GM19193 (cell line): ENCODE measurements around the gene TSHZ1.

Experiments used
- POLR2A ChIP-seq: IDR thresholded peaks from 4 replicates; pipeline ENCODE4 v1.6.1; 2011; ENCODE audit not compliant: insufficient read depth, insufficient read length; ENCODE audit errors: extremely low read depth

The TSHZ1 gene

GRCh38 chr18:75240433-75240832, 29.8 kb downstream of the TSHZ1 start:
- no peak for TF ChIP-seq POLR2A

GRCh38 chr18:75241705-75242104, 31.1 kb downstream of the TSHZ1 start:
- no peak for TF ChIP-seq POLR2A

GRCh38 chr18:75244351-75245313, 34.0 kb downstream of the TSHZ1 start:
- no peak for TF ChIP-seq POLR2A

GRCh38 chr18:75246721-75247610, 36.4 kb downstream of the TSHZ1 start:
- TF ChIP-seq POLR2A: no peak

GRCh38 chr18:75247611-75248421, 37.2 kb downstream of the TSHZ1 start:
- TF ChIP-seq POLR2A: no peak

- TF ChIP-seq POLR2A: no peak
Observed at GRCh38 chr18:75248426-75249174, 38.0 kb downstream of the TSHZ1 start.

- TF ChIP-seq POLR2A: no peak
Observed at GRCh38 chr18:75249175-75249518, 38.5 kb downstream of the TSHZ1 start.

GRCh38 chr18:75249672-75250470, 39.3 kb downstream of the TSHZ1 start:
- TF ChIP-seq POLR2A: no peak

- no peak for TF ChIP-seq POLR2A
Observed at GRCh38 chr18:75250471-75250821, 39.8 kb downstream of the TSHZ1 start.

GRCh38 chr18:75251466-75251865, 40.9 kb downstream of the TSHZ1 start:
- TF ChIP-seq POLR2A: no peak

GRCh38 chr18:75252136-75252535, 41.5 kb downstream of the TSHZ1 start:
- no peak for TF ChIP-seq POLR2A

GRCh38 chr18:75253043-75253442, 42.4 kb downstream of the TSHZ1 start:
- TF ChIP-seq POLR2A: no peak

GRCh38 chr18:75253784-75254183, 43.2 kb downstream of the TSHZ1 start:
- no peak for TF ChIP-seq POLR2A
